Peyer's patch (tissue), 4 donors: ENCODE results near the gene TSN. TPM values are rescaled to one million over a fixed set of nuclear protein-coding genes. Genes with fewer than 3 reads are reported as not detected.

ENCODE experiments used
- DNase-seq, 3 donors: peaks; one replicate each; pipeline ENCODE4 v3.0.0-alpha.2; 2017 to 2019
- H3K27ac ChIP-seq, 4 donors: fragments of 200-600 bp; sonication (generic); one replicate each; pipeline ENCODE4 v1.5.1; 2016 to 2019
- H3K27me3 ChIP-seq, 2 donors: fragments of 200-600 bp; sonication (generic); one replicate each; pipeline ENCODE4 v1.5.1; 2019
- H3K36me3 ChIP-seq, 3 donors: fragments of 200-600 bp; sonication (generic); one replicate each; pipeline ENCODE4 v1.5.1; 2016 to 2019
- H3K4me1 ChIP-seq, 4 donors: fragments of 200-600 bp; sonication (generic); one replicate each; pipeline ENCODE4 v1.5.1; 2016 to 2019
- H3K4me3 ChIP-seq, 4 donors: fragments of 200-600 bp; sonication (generic); 1 replicate in 3 of 4; 2 replicates in 1 of 4; pipeline ENCODE4 v1.5.1; 2016 to 2019; ENCODE audit warnings: mild to moderate bottlenecking in 1 of 4
- H3K9me3 ChIP-seq, 4 donors: fragments of 200-600 bp; sonication (generic); one replicate each; pipeline ENCODE4 v1.5.1; 2016 to 2019; ENCODE audit warnings: mild to moderate bottlenecking in 1 of 4
- POLR2A ChIP-seq, 2 donors: fragments of 450-650 bp; IDR thresholded peaks; one replicate each; pipeline ENCODE4 v1.5.1; 2017; ENCODE audit warnings: antibody characterized with exemption in 2 of 2, mild to moderate bottlenecking in 2 of 2, moderate library complexity in 2 of 2
- total RNA-seq, 4 donors: library from RNA; depleted of rRNA; stranded (reverse); fragments of >200 nt; gene quantifications; one replicate each; pipeline ENCODE4 v1.1.0, GENCODE V29; 2016
- TF ChIP-seq, protein P1 (sequence below), 6 experiments: fragments of 450-650 bp in 4 of 6; fragments of 200-600 bp in 2 of 6; sonication (generic) in 1 of 6; IDR thresholded peaks; one replicate each; pipeline ENCODE4 v1.5.1; 2017 to 2019; ENCODE audit warnings: antibody characterized with exemption in 6 of 6, mild to moderate bottlenecking in 3 of 6, moderate library complexity in 1 of 6

The TSN gene
- total RNA-seq, 4 donors from 2014 or later: 23.1 to 31.9 (median 30.2) TPM

DNA sequence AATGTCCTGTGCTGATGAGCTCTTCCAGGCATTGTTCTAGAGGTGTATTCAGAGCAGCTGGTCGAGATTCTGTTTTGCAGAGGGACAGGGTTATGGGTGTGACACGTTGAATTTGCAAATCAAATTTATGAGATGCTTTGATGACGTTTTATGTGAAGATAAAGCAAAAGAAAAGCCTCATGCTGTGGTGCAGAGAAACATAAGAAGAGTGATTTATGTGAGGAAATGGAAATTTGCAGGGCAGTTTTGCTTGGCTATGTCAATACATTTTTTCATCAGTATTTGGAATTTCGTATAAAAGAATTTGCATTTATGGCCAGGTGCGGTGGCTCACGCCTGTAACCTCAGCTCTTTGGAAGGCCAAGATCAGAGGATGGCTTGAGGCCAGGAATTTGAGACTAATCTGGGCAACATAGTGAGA is 36.4 kb downstream of the TSN start:
- DNase-seq: no peak
- no peaks in the 10 kb centered on the region for H3K4me1 ChIP-seq
- H3K27ac ChIP-seq: no peak overlapping the region

DNA sequence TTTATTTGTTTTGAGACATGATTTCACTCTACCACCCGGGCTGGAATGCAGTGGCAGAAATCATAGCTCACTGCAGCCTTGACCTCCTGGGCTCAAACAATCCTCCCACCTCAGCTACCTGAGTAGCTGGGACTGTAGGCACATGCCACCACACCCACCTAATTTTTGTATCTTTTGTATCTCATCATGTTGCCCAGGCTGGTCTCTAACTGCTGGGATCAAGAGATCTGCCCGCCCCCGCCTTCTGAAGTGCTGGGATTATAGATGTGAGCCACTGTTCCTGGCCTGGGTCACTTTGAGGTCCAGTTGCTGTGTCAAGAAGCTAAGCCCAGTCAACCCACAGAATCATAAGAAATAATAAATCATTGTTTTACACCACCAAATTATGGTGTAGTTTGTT is 38.4 kb downstream of the TSN start:
- Histone ChIP-seq H3K9me3 (no peaks in the 10 kb centered on the region), H3K36me3 (no peaks in the 10 kb centered on the region), H3K27ac (no peak overlapping the region), H3K4me1 (no peaks in the 10 kb centered on the region), H3K27me3 (no peaks in the 10 kb centered on the region), H3K4me3 (no peak overlapping the region)
- TF ChIP-seq, protein P1, sequence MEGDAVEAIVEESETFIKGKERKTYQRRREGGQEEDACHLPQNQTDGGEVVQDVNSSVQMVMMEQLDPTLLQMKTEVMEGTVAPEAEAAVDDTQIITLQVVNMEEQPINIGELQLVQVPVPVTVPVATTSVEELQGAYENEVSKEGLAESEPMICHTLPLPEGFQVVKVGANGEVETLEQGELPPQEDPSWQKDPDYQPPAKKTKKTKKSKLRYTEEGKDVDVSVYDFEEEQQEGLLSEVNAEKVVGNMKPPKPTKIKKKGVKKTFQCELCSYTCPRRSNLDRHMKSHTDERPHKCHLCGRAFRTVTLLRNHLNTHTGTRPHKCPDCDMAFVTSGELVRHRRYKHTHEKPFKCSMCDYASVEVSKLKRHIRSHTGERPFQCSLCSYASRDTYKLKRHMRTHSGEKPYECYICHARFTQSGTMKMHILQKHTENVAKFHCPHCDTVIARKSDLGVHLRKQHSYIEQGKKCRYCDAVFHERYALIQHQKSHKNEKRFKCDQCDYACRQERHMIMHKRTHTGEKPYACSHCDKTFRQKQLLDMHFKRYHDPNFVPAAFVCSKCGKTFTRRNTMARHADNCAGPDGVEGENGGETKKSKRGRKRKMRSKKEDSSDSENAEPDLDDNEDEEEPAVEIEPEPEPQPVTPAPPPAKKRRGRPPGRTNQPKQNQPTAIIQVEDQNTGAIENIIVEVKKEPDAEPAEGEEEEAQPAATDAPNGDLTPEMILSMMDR (IDR thresholded peaks at IDR 0.05): no peak
- no peak for TF ChIP-seq POLR2A (IDR thresholded peaks at IDR 0.05)
- no peak for DNase-seq

More for the DNA sequence above, 36.4 kb downstream of the TSN start:
- TF ChIP-seq POLR2A (IDR thresholded peaks at IDR 0.05): no peak
- TF ChIP-seq, protein P1 (IDR thresholded peaks at IDR 0.05): no peak
- no peaks in the 10 kb centered on the region for H3K36me3 ChIP-seq
- no peaks in the 10 kb centered on the region for H3K9me3 ChIP-seq
- no peaks in the 10 kb centered on the region for H3K27me3 ChIP-seq
- H3K4me3 ChIP-seq: no peak overlapping the region

GRCh38 chr2:121794233-121794632 is 38.8 kb downstream of the TSN start:
- Histone ChIP-seq H3K4me1 (no peaks in the 10 kb centered on the region), H3K36me3 (no peaks in the 10 kb centered on the region), H3K27me3 (no peaks in the 10 kb centered on the region), H3K9me3 (no peaks in the 10 kb centered on the region), H3K4me3 (no peak overlapping the region), H3K27ac (no peak overlapping the region)
- no peak for TF ChIP-seq POLR2A (IDR thresholded peaks at IDR 0.05)
- TF ChIP-seq, protein P1 (IDR thresholded peaks at IDR 0.05): no peak
- DNase-seq: no peak

DNA sequence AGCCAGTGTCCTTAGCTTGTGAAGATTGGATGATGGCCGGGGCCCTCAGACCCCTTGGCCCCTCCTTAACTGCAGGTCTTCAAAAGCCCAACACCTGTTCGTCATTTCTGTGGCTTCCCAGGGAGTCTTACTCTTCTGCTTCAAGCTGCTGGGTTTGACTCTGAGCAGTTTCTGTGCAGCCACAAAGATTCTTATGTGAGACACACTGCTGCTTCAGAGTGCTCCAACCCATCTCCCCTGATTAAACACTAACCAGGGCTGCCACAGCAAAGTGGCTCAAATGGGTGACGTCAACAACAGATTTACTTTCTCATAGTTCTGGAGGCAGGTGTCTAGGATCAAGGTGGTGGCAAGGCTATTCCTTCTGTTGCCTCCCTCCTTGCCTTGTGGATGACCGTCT is 40.8 kb downstream of the TSN start:
- Histone ChIP-seq H3K4me3 (no peak overlapping the region), H3K9me3 (no peaks in the 10 kb centered on the region), H3K27me3 (no peaks in the 10 kb centered on the region), H3K36me3 (no peaks in the 10 kb centered on the region), H3K4me1 (no peaks in the 10 kb centered on the region), H3K27ac (no peak overlapping the region)
- TF ChIP-seq, protein P1 (IDR thresholded peaks at IDR 0.05): no peak
- no peak for TF ChIP-seq POLR2A (IDR thresholded peaks at IDR 0.05)
- no peak for DNase-seq

- H3K4me1 ChIP-seq: no peaks in the 10 kb centered on the region
- H3K4me3 ChIP-seq: no peak overlapping the region
- no peak for TF ChIP-seq POLR2A (IDR thresholded peaks at IDR 0.05)
- TF ChIP-seq, protein P1 (IDR thresholded peaks at IDR 0.05): no peak
- DNase-seq: no peak
- H3K27me3 ChIP-seq: no peaks in the 10 kb centered on the region
- H3K9me3 ChIP-seq: no peaks in the 10 kb centered on the region
- H3K27ac ChIP-seq: no peak overlapping the region
- H3K36me3 ChIP-seq: no peaks in the 10 kb centered on the region
Measured at GRCh38 chr2:121798617-121799016, 43.2 kb downstream of the TSN start.

- no peaks in the 10 kb centered on the region for H3K9me3 ChIP-seq
- H3K4me3 ChIP-seq: no peak overlapping the region
- H3K4me1 ChIP-seq: no peaks in the 10 kb centered on the region
- H3K36me3 ChIP-seq: no peaks in the 10 kb centered on the region
- no peaks in the 10 kb centered on the region for H3K27me3 ChIP-seq
- TF ChIP-seq, protein P1 (IDR thresholded peaks at IDR 0.05): no peak
- no peak for TF ChIP-seq POLR2A (IDR thresholded peaks at IDR 0.05)
- no peak overlapping the region for H3K27ac ChIP-seq
- no peak for DNase-seq
Measured at GRCh38 chr2:121801916-121802315, 46.5 kb downstream of the TSN start.
